DND-41 (cell line): Measurements from ENCODE around the gene SESTD1.

Experiments used
- ATAC-seq: fragments of 200-7000 bp; cut with Tn5 transposase; 3 replicates; pipeline ENCODE4 v1.9.1; 2021; ENCODE audit warnings: low read depth; ENCODE audit not compliant: insufficient read depth
- DNase-seq: peaks from one replicate; pipeline ENCODE4 v3.0.0-alpha.2; 2020
- H2AFZ ChIP-seq: 2 replicates; pipeline ENCODE4 v1.6.0; 2012; ENCODE audit warnings: low read depth, low read length
- H3K27ac ChIP-seq: 2 replicates; pipeline ENCODE4 v1.5.1; 2012; ENCODE audit warnings: low read length, inconsistent platforms
- H3K27me3 ChIP-seq: fragments of 200-600 bp; sonication (generic); 2 replicates; pipeline ENCODE4 v1.6.0; 2012; ENCODE audit warnings: low read length, mild to moderate bottlenecking, inconsistent platforms; ENCODE audit not compliant: insufficient read depth, poor library complexity
- H3K36me3 ChIP-seq: 2 replicates; pipeline ENCODE4 v1.5.1; 2012; ENCODE audit warnings: low read length, inconsistent platforms; ENCODE audit not compliant: insufficient read depth
- H3K4me1 ChIP-seq: 2 replicates; pipeline ENCODE4 v1.5.1; 2012; ENCODE audit warnings: mild to moderate bottlenecking, low read length; ENCODE audit not compliant: insufficient read depth
- H3K4me2 ChIP-seq: 2 replicates; pipeline ENCODE4 v1.6.0; 2012; ENCODE audit warnings: mild to moderate bottlenecking, moderate library complexity, low read length, inconsistent platforms; ENCODE audit not compliant: insufficient read depth
- H3K4me3 ChIP-seq, 2 experiments: fragments of 200-600 bp in 1 of 2; shearing (Covaris generic) in 1 of 2; 2 replicates each; pipeline ENCODE4 v1.5.1; 2012 to 2016; ENCODE audit warnings: inconsistent platforms in 2 of 2, low read length in 2 of 2, mild to moderate bottlenecking in 2 of 2, low read depth in 1 of 2, moderate library complexity in 1 of 2
- H3K79me2 ChIP-seq: 2 replicates; pipeline ENCODE4 v1.6.0; 2012; ENCODE audit warnings: low read length, inconsistent platforms; ENCODE audit not compliant: insufficient read depth
- H3K9ac ChIP-seq: 2 replicates; pipeline ENCODE4 v1.6.0; 2012; ENCODE audit warnings: low read depth, mild to moderate bottlenecking, inconsistent platforms, low read length, moderate library complexity
- H3K9me3 ChIP-seq: 2 replicates; pipeline ENCODE4 v1.5.1; 2012; ENCODE audit warnings: low read length, moderate library complexity, mild to moderate bottlenecking, inconsistent platforms; ENCODE audit not compliant: insufficient read depth, severe bottlenecking
- H4K20me1 ChIP-seq: 2 replicates; pipeline ENCODE4 v1.6.0; 2012; ENCODE audit warnings: low read length; ENCODE audit not compliant: insufficient read depth
- CTCF ChIP-seq: IDR thresholded peaks from 2 replicates; pipeline ENCODE4 v1.5.1; 2012; ENCODE audit warnings: borderline replicate concordance, low read length, moderate library complexity, mild to moderate bottlenecking; ENCODE audit not compliant: poor library complexity, severe bottlenecking; ENCODE audit errors: extremely low read depth
- EZH2 ChIP-seq: IDR thresholded peaks from 3 replicates; pipeline ENCODE4 v1.6.1; 2012; ENCODE audit warnings: borderline replicate concordance, low read depth, mild to moderate bottlenecking, moderate library complexity, low read length, inconsistent platforms; ENCODE audit not compliant: severe bottlenecking

Gene SESTD1

GRCh38 chr2:179302764-179303571, 38.3 kb upstream of the SESTD1 start:
- Histone ChIP-seq H3K79me2 (no peaks in the 10 kb centered on the region), H3K36me3 (no peaks in the 10 kb centered on the region), H3K4me1 (no peaks in the 10 kb centered on the region), H3K27ac (no peak overlapping the region), H3K4me3 (no peak overlapping the region), H4K20me1 (no peaks in the 10 kb centered on the region), H3K4me2 (no peak overlapping the region), H3K27me3 (no peaks in the 10 kb centered on the region), H3K9ac (no peak overlapping the region), H3K9me3 (no peaks in the 10 kb centered on the region), H2AFZ (no peak overlapping the region)
- ATAC-seq = no peak
- DNase-seq = no peak
- TF ChIP-seq CTCF (no peak), EZH2 (no peak)

GRCh38 chr2:179302149-179302548, 37.5 kb upstream of the SESTD1 start:
- no peaks in the 10 kb centered on the region for H3K9me3 ChIP-seq
- H2AFZ ChIP-seq = no peak overlapping the region
- DNase-seq (no peak), ATAC-seq (no peak)
- H3K27me3 ChIP-seq = no peaks in the 10 kb centered on the region
- H3K27ac ChIP-seq = no peak overlapping the region
- no peak overlapping the region for H3K9ac ChIP-seq
- H3K4me1 ChIP-seq = no peaks in the 10 kb centered on the region
- no peaks in the 10 kb centered on the region for H3K79me2 ChIP-seq
- TF ChIP-seq CTCF (no peak), EZH2 (no peak)
- H3K36me3 ChIP-seq = no peaks in the 10 kb centered on the region
- H3K4me2 ChIP-seq = no peak overlapping the region
- H4K20me1 ChIP-seq = no peaks in the 10 kb centered on the region
- H3K4me3 ChIP-seq = no peak overlapping the region

- DNase-seq (no peak), ATAC-seq (peak; percentile 37; the same call in 1 of the 3 replicates)
- H3K4me1 ChIP-seq = no peaks in the 10 kb centered on the region
- no peaks in the 10 kb centered on the region for H3K79me2 ChIP-seq
- no peaks in the 10 kb centered on the region for H3K27me3 ChIP-seq
- no peaks in the 10 kb centered on the region for H4K20me1 ChIP-seq
- no peak overlapping the region for H2AFZ ChIP-seq
- no peak overlapping the region for H3K9ac ChIP-seq
- H3K36me3 ChIP-seq = no peaks in the 10 kb centered on the region
- no peak overlapping the region for H3K4me3 ChIP-seq
- no peaks in the 10 kb centered on the region for H3K9me3 ChIP-seq
- TF ChIP-seq EZH2 (no peak), CTCF (no peak)
- H3K4me2 ChIP-seq = no peak overlapping the region
- no peak overlapping the region for H3K27ac ChIP-seq
Observed at GRCh38 chr2:179298666-179299065, 34.0 kb upstream of the SESTD1 start.
